Peyer's patch (tissue), 4 donors: ENCODE results near the gene PRKACB. TPM values are rescaled to one million over a fixed set of nuclear protein-coding genes. Genes with fewer than 3 reads are reported as not detected.

ENCODE experiments used
- DNase-seq, 3 donors: peaks; one replicate each; pipeline ENCODE4 v3.0.0-alpha.2; 2017 to 2019
- H3K27ac ChIP-seq, 4 donors: fragments of 200-600 bp; sonication (generic); one replicate each; pipeline ENCODE4 v1.5.1; 2016 to 2019
- H3K27me3 ChIP-seq, 2 donors: fragments of 200-600 bp; sonication (generic); one replicate each; pipeline ENCODE4 v1.5.1; 2019
- H3K36me3 ChIP-seq, 3 donors: fragments of 200-600 bp; sonication (generic); one replicate each; pipeline ENCODE4 v1.5.1; 2016 to 2019
- H3K4me1 ChIP-seq, 4 donors: fragments of 200-600 bp; sonication (generic); one replicate each; pipeline ENCODE4 v1.5.1; 2016 to 2019
- H3K4me3 ChIP-seq, 4 donors: fragments of 200-600 bp; sonication (generic); 1 replicate in 3 of 4; 2 replicates in 1 of 4; pipeline ENCODE4 v1.5.1; 2016 to 2019; ENCODE audit warnings: mild to moderate bottlenecking in 1 of 4
- H3K9me3 ChIP-seq, 4 donors: fragments of 200-600 bp; sonication (generic); one replicate each; pipeline ENCODE4 v1.5.1; 2016 to 2019; ENCODE audit warnings: mild to moderate bottlenecking in 1 of 4
- CTCF ChIP-seq, 6 experiments: fragments of 450-650 bp in 4 of 6; fragments of 200-600 bp in 2 of 6; sonication (generic) in 1 of 6; IDR thresholded peaks; one replicate each; pipeline ENCODE4 v1.5.1; 2017 to 2019; ENCODE audit warnings: antibody characterized with exemption in 6 of 6, mild to moderate bottlenecking in 3 of 6, moderate library complexity in 1 of 6
- POLR2A ChIP-seq, 2 donors: fragments of 450-650 bp; IDR thresholded peaks; one replicate each; pipeline ENCODE4 v1.5.1; 2017; ENCODE audit warnings: antibody characterized with exemption in 2 of 2, mild to moderate bottlenecking in 2 of 2, moderate library complexity in 2 of 2
- total RNA-seq, 4 donors: library from RNA; depleted of rRNA; stranded (reverse); fragments of >200 nt; gene quantifications; one replicate each; pipeline ENCODE4 v1.1.0, GENCODE V29; 2016

Gene PRKACB
- total RNA-seq, 4 donors from 2014 or later, result 8.1 to 34.7 (median 8.8) TPM

GRCh38 chr1:84181350-84182005 lies 37.4 kb downstream of the PRKACB start:
- no peaks in the 10 kb centered on the region for H3K9me3 ChIP-seq
- TF ChIP-seq CTCF (IDR thresholded peaks at IDR 0.05) (no peak), POLR2A (IDR thresholded peaks at IDR 0.05) (no peak)

GRCh38 chr1:84190455-84190854 lies 46.4 kb downstream of the PRKACB start:
- TF ChIP-seq CTCF (IDR thresholded peaks at IDR 0.05) (no peak), POLR2A (IDR thresholded peaks at IDR 0.05) (no peak)
- Histone ChIP-seq H3K36me3 (peaks cover 0 to 20% (median 0%) of the 10 kb centered on the region in 3 donors), H3K4me1 (no peaks in the 10 kb centered on the region)

More at GRCh38 chr1:84181350-84182005, 37.4 kb downstream of the PRKACB start:
- no peak for DNase-seq
- Histone ChIP-seq H3K27ac (no peak overlapping the region), H3K4me1 (no peaks in the 10 kb centered on the region), H3K36me3 (peaks cover 0 to 8% (median 0%) of the 10 kb centered on the region in 3 donors), H3K4me3 (no peak overlapping the region), H3K27me3 (no peaks in the 10 kb centered on the region)

GRCh38 chr1:84192681-84193080 lies 48.6 kb downstream of the PRKACB start:
- Histone ChIP-seq H3K27ac (no peak overlapping the region), H3K9me3 (peaks cover 0 to 21% (median 0%) of the 10 kb centered on the region in 4 donors), H3K36me3 (peaks cover 0 to 21% (median 0%) of the 10 kb centered on the region in 3 donors), H3K4me1 (no peaks in the 10 kb centered on the region), H3K27me3 (no peaks in the 10 kb centered on the region), H3K4me3 (no peak overlapping the region)
- TF ChIP-seq CTCF (IDR thresholded peaks at IDR 0.05) (no peak), POLR2A (IDR thresholded peaks at IDR 0.05) (no peak)
- DNase-seq, result no peak

More at GRCh38 chr1:84190455-84190854, 46.4 kb downstream of the PRKACB start:
- H3K27ac ChIP-seq, result no peak overlapping the region
- no peaks in the 10 kb centered on the region for H3K27me3 ChIP-seq
- no peak for DNase-seq
- no peak overlapping the region for H3K4me3 ChIP-seq
- peaks cover 0 to 21% (median 0%) of the 10 kb centered on the region in 4 donors for H3K9me3 ChIP-seq

GRCh38 chr1:84198832-84199231 lies 54.8 kb downstream of the PRKACB start:
- Histone ChIP-seq H3K4me1 (no peaks in the 10 kb centered on the region), H3K36me3 (peaks cover 0 to 22% (median 0%) of the 10 kb centered on the region in 3 donors), H3K9me3 (peaks cover 0 to 1% (median 0%) of the 10 kb centered on the region in 4 donors), H3K4me3 (no peak overlapping the region), H3K27ac (no peak overlapping the region), H3K27me3 (no peaks in the 10 kb centered on the region)
- TF ChIP-seq POLR2A (IDR thresholded peaks at IDR 0.05) (no peak), CTCF (IDR thresholded peaks at IDR 0.05) (no peak)
- no peak for DNase-seq

GRCh38 chr1:84199257-84199656 lies 55.2 kb downstream of the PRKACB start:
- TF ChIP-seq CTCF (IDR thresholded peaks at IDR 0.05) (no peak), POLR2A (IDR thresholded peaks at IDR 0.05) (no peak)
- Histone ChIP-seq H3K27ac (no peak overlapping the region), H3K4me3 (no peak overlapping the region), H3K36me3 (peaks cover 0 to 22% (median 0%) of the 10 kb centered on the region in 3 donors), H3K27me3 (no peaks in the 10 kb centered on the region), H3K9me3 (no peaks in the 10 kb centered on the region), H3K4me1 (no peaks in the 10 kb centered on the region)
- DNase-seq, result no peak
